Eye (tissue), 1 donor: ENCODE measurements around the gene DNAJB8.

ENCODE experiments used
- DNase-seq: peaks from one replicate; pipeline ENCODE4 v3.0.0-alpha.2; 2015

The DNAJB8 gene

GRCh38 chr3:128482666-128483656, 16.3 kb upstream of the DNAJB8 start:
- DNase-seq, result peak; percentile 77

GRCh38 chr3:128482175-128482574, 15.5 kb upstream of the DNAJB8 start:
- DNase-seq, result peak; percentile 64

GRCh38 chr3:128481438-128481942, 14.8 kb upstream of the DNAJB8 start:
- DNase-seq, result peak; percentile 74

GRCh38 chr3:128480717-128481437, 14.2 kb upstream of the DNAJB8 start:
- DNase-seq, result no peak

- DNase-seq, result no peak
Measured at GRCh38 chr3:128480278-128480677, 13.6 kb upstream of the DNAJB8 start.

- DNase-seq, result no peak
Measured at GRCh38 chr3:128479558-128480086, 12.9 kb upstream of the DNAJB8 start.

GRCh38 chr3:128478576-128479506, 12.2 kb upstream of the DNAJB8 start:
- DNase-seq, result no peak

GRCh38 chr3:128476659-128477058, 10.0 kb upstream of the DNAJB8 start:
- no peak for DNase-seq

- no peak for DNase-seq
Measured at GRCh38 chr3:128475355-128475754, 8.7 kb upstream of the DNAJB8 start.

GRCh38 chr3:128473737-128474136, 7.0 kb upstream of the DNAJB8 start:
- DNase-seq, result no peak

- peak; percentile 69 for DNase-seq
Measured at GRCh38 chr3:128473180-128473519, 6.5 kb upstream of the DNAJB8 start.

GRCh38 chr3:128472449-128473179, 5.9 kb upstream of the DNAJB8 start:
- DNase-seq, result peak; percentile 38

- DNase-seq, result no peak
Measured at GRCh38 chr3:128471720-128472119, 5.0 kb upstream of the DNAJB8 start.

- DNase-seq, result no peak
Measured at GRCh38 chr3:128471110-128471509, 4.4 kb upstream of the DNAJB8 start.

GRCh38 chr3:128470134-128470899, 3.6 kb upstream of the DNAJB8 start:
- no peak for DNase-seq

GRCh38 chr3:128469556-128469955, 2.9 kb upstream of the DNAJB8 start:
- DNase-seq, result no peak

GRCh38 chr3:128468791-128469527, 2.3 kb upstream of the DNAJB8 start:
- no peak for DNase-seq

- DNase-seq, result no peak
Measured at GRCh38 chr3:128468285-128468790, 1.6 kb upstream of the DNAJB8 start.

- DNase-seq, result no peak
Measured at GRCh38 chr3:128464702-128465101, 2.0 kb downstream of the DNAJB8 start.

GRCh38 chr3:128464188-128464587, 2.5 kb downstream of the DNAJB8 start:
- no peak for DNase-seq
